Mucosa of rectum (tissue), 2 donors: ENCODE measurements around the gene DPP9.

Experiments
- H3K27ac ChIP-seq, 2 donors: one replicate each; pipeline ENCODE4 v1.7.0; 2013; ENCODE audit warnings: inconsistent platforms in 2 of 2, low read depth in 2 of 2, low read length in 2 of 2
- H3K27me3 ChIP-seq, 2 donors: one replicate each; pipeline ENCODE4 v1.7.0; 2013; ENCODE audit warnings: low read length in 2 of 2; ENCODE audit not compliant: control insufficient read depth in 2 of 2, insufficient read depth in 2 of 2
- H3K36me3 ChIP-seq, 2 donors: one replicate each; pipeline ENCODE4 v1.7.0; 2013; ENCODE audit warnings: low read length in 2 of 2; ENCODE audit not compliant: control insufficient read depth in 2 of 2, insufficient read depth in 2 of 2
- H3K4me1 ChIP-seq, 2 donors: one replicate each; pipeline ENCODE4 v1.7.0; 2013; ENCODE audit warnings: low read length in 2 of 2, mild to moderate bottlenecking in 1 of 2; ENCODE audit not compliant: control insufficient read depth in 2 of 2, insufficient read depth in 2 of 2
- H3K4me3 ChIP-seq, 2 donors: one replicate each; pipeline ENCODE4 v1.7.0; 2013; ENCODE audit warnings: low read length in 2 of 2
- H3K9ac ChIP-seq, 2 donors: one replicate each; pipeline ENCODE4 v1.7.0; 2013; ENCODE audit warnings: low read length in 2 of 2, low read depth in 1 of 2, mild to moderate bottlenecking in 1 of 2
- H3K9me3 ChIP-seq, 2 donors: one replicate each; pipeline ENCODE4 v1.7.0; 2013; ENCODE audit warnings: low read length in 2 of 2; ENCODE audit not compliant: control insufficient read depth in 2 of 2
- donor health status: healthy.
- donor health status: Normal muscosa, but diverticular disease.

The DPP9 gene

GRCh38 chr19:4662020-4662695 is 61.5 kb downstream of the DPP9 start:
- Histone ChIP-seq H3K4me1 (peaks cover 5 to 14% of the 10 kb centered on the region in 2 donors), H3K36me3 (peaks cover 33 to 55% of the 10 kb centered on the region in 2 donors), H3K9me3 (no peaks in the 10 kb centered on the region), H3K9ac (peak overlapping the region in 1 of 2 donors; percentile 45), H3K27me3 (no peaks in the 10 kb centered on the region), H3K4me3 (peak overlapping the region in 1 of 2 donors; percentile 6), H3K27ac (peak overlapping the region in 1 of 2 donors; percentile 17)

- Histone ChIP-seq H3K9ac (no peak overlapping the region), H3K27ac (no peak overlapping the region)
Observed at GRCh38 chr19:4660993-4661392, 62.6 kb downstream of the DPP9 start.

GRCh38 chr19:4660181-4660791 is 63.4 kb downstream of the DPP9 start:
- Histone ChIP-seq H3K27me3 (no peaks in the 10 kb centered on the region), H3K4me3 (no peak overlapping the region), H3K9me3 (no peaks in the 10 kb centered on the region), H3K27ac (no peak overlapping the region), H3K36me3 (peaks cover 28 to 59% of the 10 kb centered on the region in 2 donors), H3K4me1 (peaks cover 5 to 14% of the 10 kb centered on the region in 2 donors), H3K9ac (no peak overlapping the region)

More at GRCh38 chr19:4660993-4661392, 62.6 kb downstream of the DPP9 start:
- Histone ChIP-seq H3K4me1 (peaks cover 5 to 14% of the 10 kb centered on the region in 2 donors), H3K36me3 (peaks cover 28 to 58% of the 10 kb centered on the region in 2 donors), H3K9me3 (no peaks in the 10 kb centered on the region), H3K4me3 (no peak overlapping the region), H3K27me3 (no peaks in the 10 kb centered on the region)

- no peak overlapping the region for H3K9ac ChIP-seq
- H3K27me3 ChIP-seq = no peaks in the 10 kb centered on the region
- no peaks in the 10 kb centered on the region for H3K9me3 ChIP-seq
- no peak overlapping the region for H3K27ac ChIP-seq
- H3K4me1 ChIP-seq = peaks cover 5 to 14% of the 10 kb centered on the region in 2 donors
- H3K36me3 ChIP-seq = peaks cover 23 to 52% of the 10 kb centered on the region in 2 donors
- H3K4me3 ChIP-seq = no peak overlapping the region
Observed at GRCh38 chr19:4657835-4658234, 65.8 kb downstream of the DPP9 start.

GRCh38 chr19:4657262-4657661 is 66.4 kb downstream of the DPP9 start:
- Histone ChIP-seq H3K36me3 (peaks cover 20 to 46% of the 10 kb centered on the region in 2 donors), H3K4me1 (peaks cover 2 to 8% of the 10 kb centered on the region in 2 donors), H3K9me3 (no peaks in the 10 kb centered on the region), H3K4me3 (no peak overlapping the region), H3K27me3 (no peaks in the 10 kb centered on the region), H3K9ac (no peak overlapping the region), H3K27ac (no peak overlapping the region)

GRCh38 chr19:4656102-4656501 is 67.5 kb downstream of the DPP9 start:
- no peak overlapping the region for H3K27ac ChIP-seq
- no peaks in the 10 kb centered on the region for H3K27me3 ChIP-seq
- no peak overlapping the region for H3K9ac ChIP-seq
- H3K9me3 ChIP-seq = no peaks in the 10 kb centered on the region
- H3K4me1 ChIP-seq = no peaks in the 10 kb centered on the region
- H3K36me3 ChIP-seq = peaks cover 20 to 49% of the 10 kb centered on the region in 2 donors
- H3K4me3 ChIP-seq = no peak overlapping the region

- no peak overlapping the region for H3K27ac ChIP-seq
- no peaks in the 10 kb centered on the region for H3K9me3 ChIP-seq
- H3K27me3 ChIP-seq = no peaks in the 10 kb centered on the region
- no peaks in the 10 kb centered on the region for H3K4me1 ChIP-seq
- peaks cover 16 to 41% of the 10 kb centered on the region in 2 donors for H3K36me3 ChIP-seq
- no peak overlapping the region for H3K9ac ChIP-seq
- no peak overlapping the region for H3K4me3 ChIP-seq
Observed at GRCh38 chr19:4654437-4655361, 68.9 kb downstream of the DPP9 start.

- H3K4me3 ChIP-seq = no peak overlapping the region
- no peaks in the 10 kb centered on the region for H3K4me1 ChIP-seq
- H3K9me3 ChIP-seq = no peaks in the 10 kb centered on the region
- H3K36me3 ChIP-seq = peaks cover 12 to 41% of the 10 kb centered on the region in 2 donors
- no peaks in the 10 kb centered on the region for H3K27me3 ChIP-seq
- no peak overlapping the region for H3K9ac ChIP-seq
- H3K27ac ChIP-seq = no peak overlapping the region
Observed at GRCh38 chr19:4653793-4654436, 69.7 kb downstream of the DPP9 start.

- Histone ChIP-seq H3K36me3 (peaks cover 0 to 25% of the 10 kb centered on the region in 2 donors), H3K4me3 (no peak overlapping the region), H3K27me3 (no peaks in the 10 kb centered on the region), H3K9me3 (no peaks in the 10 kb centered on the region), H3K9ac (no peak overlapping the region), H3K27ac (no peak overlapping the region), H3K4me1 (peaks cover 0 to 4% of the 10 kb centered on the region in 2 donors)
Observed at GRCh38 chr19:4652075-4652474, 71.6 kb downstream of the DPP9 start.
